Retinal pigment epithelial cell (primary cell): ENCODE data around the gene TNFRSF13B.

Experiments used
- DNase-seq: peaks from one replicate; pipeline ENCODE4 v3.0.0-alpha.2; 2010; ENCODE audit warnings: low read depth
- H3K4me3 ChIP-seq: 2 replicates; pipeline ENCODE4 v1.5.1; 2011; ENCODE audit warnings: mild to moderate bottlenecking, low read length, control low read depth, moderate library complexity
- CTCF ChIP-seq: conservative IDR thresholded peaks from 2 replicates; pipeline ENCODE4 v1.5.1; 2011; ENCODE audit warnings: low read depth, low read length, control low read depth, inconsistent platforms

The TNFRSF13B gene

GRCh38 chr17:16953841-16954240, 18.1 kb downstream of the TNFRSF13B start:
- TF ChIP-seq CTCF = no peak
- no peak overlapping the region for H3K4me3 ChIP-seq
- DNase-seq = no peak

- no peak for TF ChIP-seq CTCF
- DNase-seq = no peak
- H3K4me3 ChIP-seq = no peak overlapping the region
These were observed 18.6 kb downstream of the TNFRSF13B start for GRCh38 chr17:16953347-16953746.

- DNase-seq = no peak
- no peak for TF ChIP-seq CTCF
- no peak overlapping the region for H3K4me3 ChIP-seq
These were observed 19.5 kb downstream of the TNFRSF13B start for GRCh38 chr17:16952401-16952800.

GRCh38 chr17:16950488-16950887, 21.4 kb downstream of the TNFRSF13B start:
- no peak overlapping the region for H3K4me3 ChIP-seq
- TF ChIP-seq CTCF = no peak
- DNase-seq = no peak

GRCh38 chr17:16948587-16949376, 23.1 kb downstream of the TNFRSF13B start:
- DNase-seq = no peak
- no peak for TF ChIP-seq CTCF
- H3K4me3 ChIP-seq = no peak overlapping the region

GRCh38 chr17:16947470-16947869, 24.4 kb downstream of the TNFRSF13B start:
- no peak for TF ChIP-seq CTCF
- H3K4me3 ChIP-seq = no peak overlapping the region
- no peak for DNase-seq

GRCh38 chr17:16945663-16946218, 26.2 kb downstream of the TNFRSF13B start:
- DNase-seq = no peak
- no peak overlapping the region for H3K4me3 ChIP-seq
- TF ChIP-seq CTCF = peak; percentile 28
